Activated B cell treated with CpG ODN at 0.5 μM for 24 hours (primary cell): ENCODE measurements around the gene PTPRD. TPM values are rescaled to one million over a fixed set of nuclear protein-coding genes. Genes with fewer than 3 reads are reported as not detected.

Source experiments
- ATAC-seq: fragments of 200-7000 bp; cut with Tn5 transposase; one replicate; pipeline ENCODE4 v1.10.0; 2021; ENCODE audit warnings: low read depth, mild to moderate bottlenecking, moderate library complexity
- CTCF ChIA-PET: fragments of 350-600 bp; sonication (Branson Sonifier 250); formaldehyde crosslinking; loops from one replicate; lab custom pipeline; 2021; ENCODE audit warnings: antibody characterized with exemption; lab: Charles Lee
- POLR2A ChIA-PET: fragments of 350-600 bp; sonication (Branson Sonifier 250); formaldehyde crosslinking; loops from one replicate; lab custom pipeline; 2021; ENCODE audit warnings: antibody characterized with exemption; lab: Charles Lee
- DNase-seq: peaks from one replicate; pipeline ENCODE4 v3.0.0; 2022
- H3K27ac Mint-ChIP-seq: one replicate; pipeline ENCODE4 v1.8.0; 2020; ENCODE audit warnings: mixed read lengths
- H3K27me3 Mint-ChIP-seq: one replicate; pipeline ENCODE4 v1.8.0; 2021; ENCODE audit warnings: mixed read lengths
- H3K36me3 Mint-ChIP-seq: one replicate; pipeline ENCODE4 v1.8.0; 2021; ENCODE audit warnings: low read depth, mixed read lengths
- H3K4me1 Mint-ChIP-seq: one replicate; pipeline ENCODE4 v1.8.0; 2021; ENCODE audit warnings: mixed read lengths
- H3K4me3 Mint-ChIP-seq: one replicate; pipeline ENCODE4 v1.8.0; 2020; ENCODE audit warnings: mild to moderate bottlenecking, mixed read lengths
- H3K9me3 Mint-ChIP-seq: one replicate; pipeline ENCODE4 v1.8.0; 2020; ENCODE audit warnings: mixed read lengths
- CTCF ChIP-seq: fragments of 200-600 bp; IDR thresholded peaks from one replicate; pipeline ENCODE4 v1.8.0; 2022; ENCODE audit warnings: antibody characterized with exemption, mild to moderate bottlenecking
- intact Hi-C: fragments of 100-400 bp; cut with micrococcal nuclease; formaldehyde crosslinking; loops from one replicate; pipeline ENCODE4 v1.15.1; 2024
- total RNA-seq: library from RNA; stranded (reverse); gene quantifications from 2 replicates; pipeline ENCODE4 v1.2.3, GENCODE V29; 2022

Gene PTPRD
- total RNA-seq, 1 donor from 2014 or later = 0.04 TPM

- TF ChIP-seq CTCF = no peak
- ATAC-seq (no peak), DNase-seq (no peak)
- Mint-ChIP-seq H3K4me1 (no peaks in the 10 kb centered on the region), H3K27ac (no peak overlapping the region), H3K4me3 (no peak overlapping the region), H3K36me3 (no peaks in the 10 kb centered on the region), H3K9me3 (no peaks in the 10 kb centered on the region), H3K27me3 (no peaks in the 10 kb centered on the region)
- intact Hi-C loops = no loop called here
- ChIA-PET CTCF (no interaction called here), POLR2A (no interaction called here)
Measured at GRCh38 chr9:8725635-8726034, 1887.2 kb downstream of the PTPRD start.

DNA sequence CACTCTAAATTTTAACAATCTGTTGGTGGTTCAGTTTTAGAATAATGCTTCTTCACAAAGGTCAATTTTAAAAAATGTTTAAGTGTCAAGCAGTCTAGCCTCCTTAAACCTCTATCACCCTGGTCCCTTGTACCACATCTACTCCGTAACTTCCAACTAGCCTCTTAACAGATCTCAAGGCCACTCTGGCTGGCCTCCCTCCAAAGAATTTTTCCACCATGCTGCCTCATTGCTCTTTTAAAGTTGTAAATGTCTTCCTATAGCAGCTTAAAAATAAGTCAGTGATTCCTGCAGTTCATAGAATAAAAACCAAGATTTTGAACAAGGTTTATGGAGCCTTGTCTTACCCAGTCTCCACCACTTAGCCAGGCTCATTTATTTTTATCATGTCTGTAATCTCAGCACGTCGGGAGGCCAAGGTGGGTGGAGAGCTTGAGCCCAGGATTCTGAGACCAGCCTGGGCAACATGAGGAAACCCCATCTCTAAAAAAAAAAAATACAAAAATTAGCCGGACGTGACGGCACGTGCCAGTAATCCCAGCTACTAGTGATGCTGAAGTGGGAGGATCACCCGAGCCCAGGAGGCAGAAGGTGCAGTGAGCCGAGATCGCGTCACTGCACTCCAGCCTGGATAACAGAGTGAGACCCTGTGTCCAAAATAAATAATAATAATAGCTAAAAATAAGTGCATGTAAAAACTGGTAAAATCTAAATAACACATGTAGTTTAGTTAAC lies 1888.4 kb downstream of the PTPRD start:
- Mint-ChIP-seq H3K9me3 (no peaks in the 10 kb centered on the region), H3K27ac (no peak overlapping the region), H3K4me3 (no peak overlapping the region), H3K36me3 (no peaks in the 10 kb centered on the region), H3K27me3 (no peaks in the 10 kb centered on the region), H3K4me1 (no peaks in the 10 kb centered on the region)
- DNase-seq (no peak), ATAC-seq (no peak)
- ChIA-PET POLR2A (no interaction called here), CTCF (no interaction called here)
- intact Hi-C loops = no loop called here
- TF ChIP-seq CTCF = no peak

DNA sequence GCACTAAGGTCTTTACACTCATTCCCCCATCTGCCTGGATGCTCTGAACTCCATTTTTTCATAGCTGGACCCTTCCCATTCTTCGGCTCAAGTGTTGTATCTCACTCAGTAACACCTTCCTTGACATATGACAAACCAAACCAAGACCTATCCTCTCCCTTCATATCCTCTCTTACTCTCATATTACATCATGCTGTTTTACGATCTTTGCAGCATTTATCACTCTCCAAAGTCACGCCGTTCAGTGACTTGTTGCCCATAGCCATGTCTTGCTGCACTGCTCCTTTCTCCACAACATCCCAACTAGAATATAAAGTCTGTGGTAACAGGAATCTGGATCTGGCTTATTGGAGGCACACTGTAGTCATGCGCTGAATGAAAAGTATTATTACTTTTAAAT lies 1889.6 kb downstream of the PTPRD start:
- ATAC-seq (no peak), DNase-seq (no peak)
- Mint-ChIP-seq H3K27me3 (no peaks in the 10 kb centered on the region), H3K4me1 (no peaks in the 10 kb centered on the region), H3K9me3 (no peaks in the 10 kb centered on the region), H3K36me3 (no peaks in the 10 kb centered on the region), H3K27ac (no peak overlapping the region), H3K4me3 (no peak overlapping the region)
- CTCF ChIA-PET = no interaction called here
- intact Hi-C loops = no loop called here
- POLR2A ChIA-PET = no interaction called here
- TF ChIP-seq CTCF = no peak

DNA sequence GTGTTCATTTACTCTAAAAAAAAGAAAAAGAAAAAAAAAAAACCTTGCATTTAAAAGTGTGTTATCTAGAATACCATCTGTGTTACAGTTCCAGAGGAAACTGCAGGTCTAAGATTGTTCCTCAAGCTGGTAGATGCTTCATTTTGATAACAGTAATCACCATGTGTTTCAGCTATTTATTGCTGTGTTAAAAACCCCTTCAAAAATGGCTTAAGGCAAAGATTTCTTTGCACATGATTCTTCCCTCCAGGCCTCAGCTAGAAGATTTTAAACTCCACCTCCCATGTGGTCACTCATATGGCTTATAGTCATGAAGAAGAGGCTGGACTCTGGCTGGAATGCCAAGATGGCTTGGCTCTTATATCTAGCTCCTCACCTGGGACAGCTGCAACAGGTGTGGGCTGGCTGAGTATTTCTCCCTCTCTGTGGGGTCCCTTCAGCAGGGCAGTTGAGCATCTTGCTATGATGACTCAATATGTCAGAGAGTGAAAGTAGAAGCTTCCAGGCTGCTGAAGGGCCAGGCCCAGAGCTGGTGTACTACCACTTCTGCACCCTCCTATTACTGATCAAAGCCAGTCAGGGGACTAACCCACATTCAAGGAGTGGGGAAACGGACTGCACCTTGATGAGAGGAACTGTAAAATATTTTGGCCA lies 1892.8 kb downstream of the PTPRD start:
- Mint-ChIP-seq H3K27ac (no peak overlapping the region), H3K9me3 (no peaks in the 10 kb centered on the region), H3K4me1 (no peaks in the 10 kb centered on the region), H3K4me3 (no peak overlapping the region), H3K36me3 (no peaks in the 10 kb centered on the region), H3K27me3 (no peaks in the 10 kb centered on the region)
- intact Hi-C loops = no loop called here
- POLR2A ChIA-PET = no interaction called here
- no peak for DNase-seq
- CTCF ChIA-PET = no interaction called here
- no peak for TF ChIP-seq CTCF
- no peak for ATAC-seq

- TF ChIP-seq CTCF = no peak
- intact Hi-C loops = no loop called here
- CTCF ChIA-PET = no interaction called here
- Mint-ChIP-seq H3K9me3 (no peaks in the 10 kb centered on the region), H3K27me3 (no peaks in the 10 kb centered on the region), H3K27ac (no peak overlapping the region), H3K4me3 (no peak overlapping the region), H3K4me1 (no peaks in the 10 kb centered on the region), H3K36me3 (no peaks in the 10 kb centered on the region)
- no peak for ATAC-seq
- POLR2A ChIA-PET = no interaction called here
- DNase-seq = no peak
Measured at GRCh38 chr9:8718121-8718725, 1894.6 kb downstream of the PTPRD start.
